HG03095 (cell line): Measurements from ENCODE around the gene RCAN3.
"Not testable (repeated sequence)": the region's sequence is repeated elsewhere in the genome, so short reads cannot be mapped to it uniquely, and the experiment has no call there.

Experiments
- ATAC-seq: cut with Tn5 transposase; IDR thresholded peaks from one replicate; pipeline ENCODE4 v1.9.1; 2021; ENCODE audit warnings: moderate library complexity; ENCODE audit not compliant: unreplicated experiment

The RCAN3 gene

DNA sequence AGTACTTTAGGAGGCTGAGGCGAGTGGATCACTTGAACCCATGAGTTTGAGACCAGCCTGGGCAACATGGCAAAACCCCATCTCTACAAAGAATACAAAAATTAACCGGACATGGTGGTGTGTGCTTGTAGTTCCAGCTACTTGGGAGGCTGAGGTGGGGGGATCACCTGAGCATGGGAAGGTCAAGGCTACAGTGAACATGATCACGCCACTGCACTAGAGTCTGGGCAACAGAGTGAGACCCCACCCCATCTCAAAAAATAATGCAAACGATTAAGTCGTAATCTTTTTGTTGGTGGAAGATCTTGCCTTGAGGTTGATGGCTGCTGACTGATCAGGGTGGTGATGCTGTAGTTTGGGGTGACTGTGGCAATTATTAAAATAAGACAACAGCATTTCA, 6.3 kb downstream of the RCAN3 start:
- ATAC-seq = no peak

DNA sequence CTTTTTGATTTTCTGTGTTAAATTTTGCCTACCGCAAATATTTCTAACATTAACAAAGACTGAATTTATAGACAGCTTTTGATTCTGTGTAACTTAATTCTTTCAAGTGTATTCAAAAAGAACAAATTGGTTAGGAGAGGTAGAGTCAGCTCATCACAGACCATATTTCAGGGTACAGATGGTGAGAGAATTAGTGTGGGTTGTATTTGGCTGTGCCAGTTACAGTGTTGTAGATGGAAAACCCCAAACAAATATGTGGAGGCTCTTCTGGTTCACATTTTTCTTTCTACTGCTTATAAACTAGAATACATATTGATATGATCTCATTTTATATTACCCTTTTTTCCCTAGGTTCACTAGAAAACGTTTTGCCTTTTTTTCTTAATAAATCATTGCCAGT, 11.1 kb downstream of the RCAN3 start:
- no peak for ATAC-seq

DNA sequence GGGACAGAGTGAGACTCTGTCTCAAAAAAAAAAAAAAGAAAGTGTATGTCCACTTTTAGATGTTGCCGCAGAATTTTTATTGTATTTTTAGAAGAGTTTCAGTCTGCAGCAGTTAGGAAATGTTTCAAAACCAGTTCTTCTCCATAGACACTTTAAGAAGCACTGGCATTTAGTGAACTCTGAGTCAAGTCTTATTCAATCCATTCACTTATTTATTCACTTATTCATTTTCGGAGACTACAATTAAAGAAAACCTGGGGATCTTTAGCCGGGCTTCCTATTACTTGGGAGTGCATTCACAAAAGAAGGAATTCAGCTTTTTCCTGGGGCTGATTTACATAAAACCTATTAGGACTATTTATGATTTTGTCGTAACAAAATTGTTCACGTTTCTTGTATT, 12.3 kb downstream of the RCAN3 start:
- no peak for ATAC-seq

DNA sequence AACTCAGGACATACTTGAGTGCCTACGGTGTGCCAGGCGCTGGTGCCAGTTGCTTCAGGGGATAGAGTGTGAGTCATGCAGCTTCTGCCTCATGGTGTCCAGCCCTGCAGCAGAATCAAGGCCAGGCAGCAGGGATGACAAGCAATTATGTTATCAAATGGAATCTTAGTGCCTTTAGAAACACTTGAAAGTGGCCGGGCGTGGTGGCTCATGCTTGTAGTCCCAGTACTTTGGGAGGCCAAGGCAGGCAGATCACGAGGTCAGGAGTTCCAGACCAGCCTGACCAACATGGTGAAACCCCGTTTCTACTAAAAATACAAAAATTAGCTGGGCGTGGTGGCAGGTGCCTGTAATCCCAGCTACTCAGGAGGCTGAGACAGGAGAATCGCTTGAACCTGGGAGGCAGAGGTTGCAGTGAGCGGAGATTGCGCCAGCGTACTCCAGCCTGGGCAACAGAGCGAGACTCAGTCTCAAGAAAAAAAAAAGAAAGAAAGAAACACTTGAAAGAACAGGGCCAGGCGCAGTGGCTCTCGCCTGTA, 13.1 kb downstream of the RCAN3 start:
- ATAC-seq = not testable (repeated sequence)

DNA sequence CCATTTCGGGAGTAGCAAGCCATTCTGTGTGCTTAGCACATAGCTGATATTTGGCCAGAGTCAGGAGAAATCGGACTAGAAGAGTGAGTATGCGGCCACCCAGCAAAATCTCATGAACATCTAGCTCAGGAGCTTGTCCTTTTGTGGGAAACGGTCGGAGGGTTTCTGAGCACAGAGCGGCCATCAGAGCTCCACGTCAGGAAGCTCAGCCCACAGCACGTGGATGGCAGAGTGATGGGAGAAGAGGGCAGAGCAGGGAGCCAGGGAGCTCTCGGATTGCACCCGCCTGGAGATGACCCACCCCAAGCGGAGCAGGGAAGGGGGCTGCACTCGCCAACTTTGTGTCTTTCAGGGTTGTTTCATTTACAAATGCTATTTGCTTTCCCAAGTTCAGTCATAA, 13.9 kb downstream of the RCAN3 start:
- ATAC-seq = no peak

DNA sequence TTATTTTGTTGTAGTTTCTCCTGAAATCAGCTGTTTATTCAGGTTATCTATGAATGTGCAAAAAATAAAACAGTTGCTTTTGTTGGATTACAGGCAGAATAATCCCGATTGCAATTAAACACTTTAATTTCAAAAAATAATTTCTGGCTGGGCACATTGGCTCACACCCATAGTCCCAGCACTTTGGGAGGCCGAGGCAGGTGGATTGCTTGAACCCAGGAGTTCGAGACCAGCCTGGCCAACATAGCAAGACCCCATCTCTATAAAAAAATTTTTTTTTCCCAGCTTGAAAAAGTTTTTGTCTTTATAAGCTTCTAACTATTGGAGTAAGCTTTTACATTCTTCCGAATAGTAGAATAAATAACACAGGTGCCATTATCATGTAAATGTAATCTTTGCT, 15.3 kb downstream of the RCAN3 start:
- ATAC-seq = no peak

DNA sequence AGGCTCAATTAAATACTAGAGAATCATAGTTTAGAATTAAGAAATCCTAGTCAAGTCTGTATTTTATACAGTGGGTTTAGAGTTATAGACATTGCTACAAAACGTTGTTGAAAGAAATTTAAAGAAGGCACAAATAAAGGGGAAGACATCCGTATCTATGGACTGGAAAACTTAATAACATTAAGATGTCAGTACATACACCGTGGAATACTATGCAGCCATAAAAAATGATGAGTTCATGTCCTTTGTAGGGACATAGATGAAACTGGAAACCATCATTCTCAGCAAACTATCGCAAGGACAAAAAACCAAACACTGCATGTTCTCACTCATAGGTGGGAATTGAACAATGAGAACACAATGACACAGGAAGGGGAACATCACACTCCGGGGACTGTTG, 17.6 kb downstream of the RCAN3 start:
- not testable (repeated sequence) for ATAC-seq

DNA sequence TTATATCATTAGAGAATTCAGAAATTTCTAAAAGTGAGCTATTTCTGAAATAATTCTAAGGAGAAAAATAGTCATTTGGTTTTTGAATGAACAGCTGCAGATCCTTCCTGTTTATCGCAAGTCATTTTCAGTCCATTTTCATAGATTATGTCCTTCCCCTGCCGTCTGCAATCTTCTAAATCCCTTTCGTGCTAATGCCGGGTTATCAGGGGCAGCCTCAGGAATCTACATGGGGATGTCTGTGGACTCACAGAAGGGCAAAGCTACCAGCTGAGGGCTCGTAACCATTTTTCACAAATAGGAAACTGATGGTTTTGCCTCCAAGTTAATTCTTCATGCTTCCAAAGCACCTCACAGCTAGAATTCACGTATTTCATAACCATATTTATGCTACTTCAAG, 23.0 kb downstream of the RCAN3 start:
- ATAC-seq = no peak

DNA sequence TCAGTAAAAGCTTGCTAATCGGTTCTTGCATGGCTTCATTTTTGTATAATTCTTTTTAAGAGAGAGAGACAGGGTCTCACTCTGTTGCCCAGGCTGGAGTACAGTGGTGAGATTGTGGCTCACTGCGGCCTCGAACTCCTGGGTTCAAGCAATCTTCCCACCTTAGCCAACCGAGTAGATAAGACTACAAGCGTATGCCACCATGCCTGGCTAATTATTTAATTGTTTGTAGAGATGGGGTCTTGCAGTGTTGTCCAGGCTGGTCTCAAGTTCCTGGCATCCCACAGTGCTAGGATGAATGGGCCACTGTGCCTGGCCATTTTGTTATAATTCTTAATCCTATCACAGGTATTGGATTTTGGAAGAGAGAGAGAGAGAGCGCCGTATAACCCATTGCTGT, 23.4 kb downstream of the RCAN3 start:
- no peak for ATAC-seq

DNA sequence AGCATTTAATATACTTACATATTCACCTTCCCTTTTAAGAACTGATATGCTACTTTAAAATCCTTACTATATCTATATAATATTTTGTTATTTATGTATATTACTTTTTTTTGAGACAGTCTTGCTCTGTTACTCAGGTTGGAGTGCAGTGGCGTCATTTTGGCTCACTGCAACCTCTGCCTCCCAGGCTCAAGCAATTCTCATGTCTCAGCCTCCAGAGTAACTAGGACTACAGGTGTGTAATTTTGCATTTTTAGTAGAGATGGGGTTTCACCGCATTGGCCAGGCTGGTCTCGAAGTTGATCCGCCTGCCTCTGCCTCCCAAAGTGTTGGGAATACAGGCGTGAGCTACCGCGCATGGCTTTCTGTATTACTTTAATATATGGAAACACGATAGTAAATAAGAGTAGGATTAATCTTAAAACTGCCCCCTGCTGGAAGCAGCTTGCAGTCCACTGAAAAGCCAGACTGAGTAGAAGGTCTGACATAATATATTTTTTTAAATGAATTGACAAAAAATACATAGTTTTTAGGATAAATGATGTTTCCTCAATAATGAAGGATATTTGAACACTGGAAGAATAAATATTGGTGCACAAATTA, 24.4 kb downstream of the RCAN3 start:
- ATAC-seq = no peak

DNA sequence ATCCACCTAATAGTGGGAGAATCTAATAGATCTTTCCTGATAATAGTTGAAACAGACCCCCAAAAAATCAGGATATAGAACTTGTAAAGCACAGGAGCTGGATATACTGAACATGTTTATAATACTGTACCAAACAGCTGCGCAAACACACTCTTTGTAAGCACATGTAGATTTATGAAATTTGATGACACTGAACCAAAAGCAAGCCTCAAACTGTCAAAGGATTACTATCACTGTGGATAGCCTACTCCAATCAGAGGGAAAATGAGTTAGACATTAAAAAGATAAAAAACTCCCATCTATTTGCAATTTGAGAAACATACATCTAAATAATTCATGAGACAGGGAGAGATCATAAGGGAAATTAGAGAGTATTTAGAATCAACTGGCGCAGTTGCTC, 26.1 kb downstream of the RCAN3 start:
- no peak for ATAC-seq

DNA sequence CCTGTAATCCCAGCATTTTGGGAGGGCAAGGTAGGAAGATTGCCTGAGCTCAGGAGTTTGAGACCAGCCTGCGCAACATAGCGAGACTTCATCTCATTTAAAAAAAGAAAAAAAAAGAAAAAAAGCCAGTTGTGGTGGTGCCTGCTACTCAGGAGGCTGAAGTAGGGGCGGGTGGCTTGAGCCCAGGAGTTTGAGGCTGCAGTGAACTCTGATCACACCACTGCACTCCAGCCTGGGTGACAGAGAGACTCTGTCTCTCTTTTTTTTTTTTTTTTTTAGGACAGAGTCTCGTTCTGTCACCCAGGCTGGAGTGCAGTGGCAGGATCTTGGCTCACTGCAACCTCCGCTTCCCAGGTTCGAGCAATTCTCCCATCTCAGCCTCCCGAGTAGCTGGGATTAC, 26.7 kb downstream of the RCAN3 start:
- ATAC-seq = not testable (repeated sequence)

DNA sequence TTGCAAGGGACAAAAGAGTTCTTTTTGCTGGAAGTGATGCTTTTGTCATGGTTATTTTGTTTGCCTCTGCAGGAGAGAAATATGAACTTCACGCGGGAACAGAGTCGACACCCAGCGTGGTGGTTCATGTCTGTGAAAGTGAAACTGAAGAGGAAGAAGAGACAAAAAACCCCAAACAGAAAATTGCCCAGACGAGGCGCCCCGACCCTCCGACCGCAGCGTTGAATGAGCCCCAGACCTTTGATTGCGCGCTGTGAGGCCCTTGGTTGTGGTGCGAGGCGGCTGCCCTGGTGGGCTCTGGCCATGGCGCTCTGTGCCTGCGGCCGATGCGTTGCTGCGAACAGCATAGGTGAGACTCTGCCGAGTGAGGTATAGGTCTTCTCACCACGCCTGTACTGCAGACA, 32.4 kb downstream of the RCAN3 start:
- ATAC-seq = no peak

DNA sequence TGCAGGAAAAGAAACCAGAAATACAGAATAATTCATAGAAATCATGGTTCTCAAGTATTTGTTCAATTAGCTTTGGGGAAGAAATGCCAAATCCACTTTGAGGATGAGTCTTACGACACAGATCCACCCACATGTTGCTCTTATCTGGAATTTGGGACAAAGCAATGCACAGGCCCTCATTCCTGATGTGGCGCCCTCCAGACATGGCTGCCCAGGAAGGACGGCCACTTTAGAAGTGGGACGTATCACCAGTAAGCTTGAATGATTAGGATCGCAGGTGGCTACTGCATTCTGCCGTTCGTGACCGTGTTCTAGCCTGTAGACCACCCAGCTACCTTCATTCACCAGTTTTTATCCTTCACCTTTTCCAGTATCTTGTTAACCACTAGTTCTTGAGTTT, 33.1 kb downstream of the RCAN3 start:
- no peak for ATAC-seq

DNA sequence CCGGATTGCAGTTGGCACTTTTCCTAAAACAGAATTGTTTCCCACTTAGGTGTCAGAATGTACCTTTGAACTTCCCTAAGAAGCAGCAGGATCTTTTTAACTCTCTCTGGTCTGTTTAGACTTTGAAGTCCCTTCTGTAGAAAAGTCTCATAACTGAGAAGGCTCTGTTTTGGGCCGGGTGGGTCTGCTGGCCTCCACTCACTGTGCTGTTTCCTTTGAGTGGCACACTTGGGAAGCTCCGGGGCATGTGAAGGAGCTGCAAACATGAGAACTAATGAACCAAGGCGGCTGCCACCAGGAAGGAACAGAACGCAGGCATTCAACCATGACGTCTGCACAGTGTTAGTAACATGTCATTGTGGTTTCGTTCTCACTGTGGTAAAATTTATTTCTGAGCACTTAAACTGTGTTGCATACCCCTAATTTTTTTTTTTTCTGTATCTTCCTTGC, 33.8 kb downstream of the RCAN3 start:
- ATAC-seq = no peak

DNA sequence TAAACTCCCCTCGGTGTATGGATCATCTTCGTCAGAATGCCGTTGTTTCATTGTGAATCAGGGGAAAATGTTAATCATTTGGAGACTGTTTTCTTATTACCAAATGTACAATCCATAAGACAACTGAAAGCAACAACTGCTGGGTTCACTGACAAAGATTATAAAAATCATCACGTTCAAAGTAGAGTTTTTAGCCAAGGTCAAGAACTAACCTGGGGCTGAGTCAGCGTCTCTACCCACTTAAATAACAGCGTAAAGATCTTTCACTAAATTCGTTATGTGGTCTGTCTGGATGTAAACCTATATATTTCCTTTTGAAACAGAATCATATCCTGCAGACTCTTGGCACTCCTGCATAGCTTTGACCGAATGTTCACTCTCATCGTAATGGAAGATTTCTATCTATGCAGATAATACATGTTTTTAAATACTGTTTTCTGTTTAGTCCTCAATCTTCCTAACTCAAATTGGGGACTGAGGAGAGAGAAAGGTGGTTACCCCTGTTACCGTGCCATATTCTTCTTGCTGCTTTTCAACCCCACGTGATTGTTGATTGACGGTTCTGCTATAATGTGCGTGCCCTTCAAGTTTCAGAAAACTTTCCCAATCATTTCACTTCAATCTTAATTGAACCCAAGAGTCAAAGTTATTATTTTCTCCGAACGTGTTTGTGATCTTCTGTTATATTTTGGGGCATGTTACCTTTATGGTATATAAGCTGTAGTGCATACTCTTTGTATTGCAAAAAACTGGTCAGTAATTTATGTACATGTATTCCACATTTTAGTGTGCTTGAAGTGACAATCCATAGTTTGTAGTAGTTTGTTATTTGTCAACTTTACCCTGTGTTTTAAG, 37.6 kb downstream of the RCAN3 start:
- ATAC-seq = no peak

DNA sequence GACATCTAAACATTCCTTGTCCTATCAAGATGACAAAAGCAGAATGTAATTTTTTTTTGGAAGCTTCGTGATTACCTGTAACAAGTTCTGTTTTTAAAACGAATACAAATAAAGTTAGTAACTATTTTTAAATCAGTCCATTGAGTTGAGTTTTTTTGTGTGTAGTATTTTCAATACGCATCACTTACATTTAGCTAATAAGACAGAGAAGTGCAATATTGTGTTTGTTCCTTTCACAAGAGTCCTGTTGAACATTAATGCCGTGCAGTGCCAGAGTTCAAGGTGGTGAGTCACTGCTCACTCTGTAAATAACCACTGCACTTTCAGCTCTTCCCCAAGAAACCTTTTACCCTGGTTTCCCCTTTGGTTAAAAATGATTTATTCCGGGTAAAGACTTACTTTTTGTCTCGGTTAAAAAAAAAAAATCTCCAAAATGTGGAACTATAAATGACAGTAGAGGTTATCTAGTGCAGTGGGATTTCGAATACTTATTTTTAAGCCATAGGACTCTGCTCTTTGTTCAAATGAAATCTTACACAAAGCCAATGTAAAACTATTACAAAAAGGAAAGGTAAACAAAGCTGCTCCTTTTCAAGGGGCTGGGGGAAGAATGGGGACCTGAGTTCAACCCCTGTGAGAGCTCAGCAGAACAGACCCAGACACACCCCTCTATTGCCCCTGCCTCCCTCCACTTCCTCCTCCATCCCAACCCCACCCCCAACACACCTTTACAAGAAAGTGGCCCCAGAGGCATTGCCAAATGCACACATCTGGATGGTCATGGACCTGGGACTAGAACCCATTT, 38.5 kb downstream of the RCAN3 start:
- no peak for ATAC-seq

DNA sequence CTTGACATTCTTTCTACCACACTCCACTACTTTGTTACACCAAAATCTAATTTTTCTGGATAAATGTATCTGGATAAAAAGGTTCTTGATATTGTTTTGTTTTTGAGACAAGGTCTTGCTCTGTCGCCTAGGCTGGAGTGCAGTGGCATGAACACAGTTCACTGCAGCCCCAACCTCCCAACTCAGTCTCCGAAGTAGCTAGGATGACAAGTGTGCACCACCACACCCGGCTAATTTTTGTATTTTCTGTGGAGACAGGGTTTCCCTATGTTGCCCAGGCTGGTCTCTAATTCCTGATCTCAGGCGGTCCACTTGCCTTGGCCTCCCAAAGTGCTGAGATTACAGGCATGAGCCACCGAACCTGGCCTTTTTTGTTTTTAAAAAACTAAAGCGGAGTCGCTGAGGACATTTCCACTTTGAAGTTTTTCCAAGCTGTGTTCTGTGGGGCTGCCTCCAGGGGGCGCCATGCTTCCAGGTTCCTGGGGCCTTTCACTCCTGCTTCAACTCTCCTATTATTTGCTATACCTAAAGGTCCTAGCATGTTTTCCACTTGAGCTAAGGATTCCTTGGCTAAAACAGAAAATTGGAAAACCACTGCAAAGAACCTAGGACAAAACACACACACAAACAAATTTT, 39.2 kb downstream of the RCAN3 start:
- ATAC-seq = no peak

DNA sequence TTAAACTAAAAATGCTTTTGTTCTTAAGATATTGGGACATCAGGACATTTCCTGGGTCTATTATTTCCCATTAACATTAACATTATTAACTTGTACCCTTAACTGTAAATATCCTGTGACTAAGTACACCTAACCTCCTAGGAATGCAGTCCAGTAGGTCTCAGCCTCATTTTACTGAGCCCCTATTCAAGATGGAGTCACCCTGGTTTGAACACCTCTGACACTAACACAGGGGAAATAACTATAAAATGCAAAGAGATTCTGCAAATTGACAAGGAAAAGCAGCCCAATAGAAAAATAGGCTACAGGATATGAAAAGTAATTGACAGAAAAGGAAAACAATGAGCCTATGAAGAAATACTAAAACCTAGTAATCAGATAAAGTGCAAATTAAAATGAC, 41.6 kb downstream of the RCAN3 start:
- ATAC-seq = no peak

DNA sequence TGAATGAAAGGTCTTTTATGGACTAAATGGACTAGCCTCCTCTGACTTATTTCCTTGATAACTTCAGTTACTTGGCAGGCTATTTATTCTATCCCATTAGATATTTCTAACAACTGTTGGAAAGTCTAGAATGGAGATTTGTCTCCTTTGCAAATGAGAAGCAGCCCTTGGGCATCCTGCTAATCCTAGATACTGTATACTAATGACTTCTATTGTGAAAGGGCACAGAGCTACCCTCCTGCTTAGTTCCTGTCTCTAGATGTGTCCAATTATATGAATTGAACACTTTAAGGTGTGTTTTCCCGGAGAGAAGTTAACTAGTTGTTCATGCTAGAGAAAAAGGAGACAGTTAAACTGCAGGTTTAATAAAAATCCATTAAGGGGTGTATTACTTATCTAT, 43.0 kb downstream of the RCAN3 start:
- no peak for ATAC-seq

DNA sequence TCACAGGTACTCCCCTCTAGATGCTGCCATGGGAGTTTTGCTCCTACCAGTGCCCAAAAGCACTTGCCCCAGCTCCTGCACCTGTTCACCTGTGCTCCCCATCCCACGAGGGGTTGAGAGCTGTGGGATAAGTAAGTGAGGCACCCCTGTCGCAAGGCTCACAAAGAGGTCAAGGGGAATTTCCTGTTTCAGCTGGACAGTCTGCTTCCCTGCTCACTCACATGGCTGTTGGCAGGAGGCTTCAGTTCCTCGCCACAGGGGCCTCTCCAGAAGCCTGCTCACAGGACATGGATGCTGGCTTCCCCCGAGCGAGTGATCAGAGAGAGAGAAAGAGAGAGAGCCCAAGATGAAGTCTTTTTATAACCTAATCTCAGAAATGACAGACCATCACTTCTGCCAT, 44.6 kb downstream of the RCAN3 start:
- ATAC-seq = no peak
